ENCODE data around the gene USP22.
"Not testable (repeated sequence)": the region's sequence is repeated elsewhere in the genome, so short reads cannot be mapped to it uniquely, and the experiment has no call there.

DNA sequence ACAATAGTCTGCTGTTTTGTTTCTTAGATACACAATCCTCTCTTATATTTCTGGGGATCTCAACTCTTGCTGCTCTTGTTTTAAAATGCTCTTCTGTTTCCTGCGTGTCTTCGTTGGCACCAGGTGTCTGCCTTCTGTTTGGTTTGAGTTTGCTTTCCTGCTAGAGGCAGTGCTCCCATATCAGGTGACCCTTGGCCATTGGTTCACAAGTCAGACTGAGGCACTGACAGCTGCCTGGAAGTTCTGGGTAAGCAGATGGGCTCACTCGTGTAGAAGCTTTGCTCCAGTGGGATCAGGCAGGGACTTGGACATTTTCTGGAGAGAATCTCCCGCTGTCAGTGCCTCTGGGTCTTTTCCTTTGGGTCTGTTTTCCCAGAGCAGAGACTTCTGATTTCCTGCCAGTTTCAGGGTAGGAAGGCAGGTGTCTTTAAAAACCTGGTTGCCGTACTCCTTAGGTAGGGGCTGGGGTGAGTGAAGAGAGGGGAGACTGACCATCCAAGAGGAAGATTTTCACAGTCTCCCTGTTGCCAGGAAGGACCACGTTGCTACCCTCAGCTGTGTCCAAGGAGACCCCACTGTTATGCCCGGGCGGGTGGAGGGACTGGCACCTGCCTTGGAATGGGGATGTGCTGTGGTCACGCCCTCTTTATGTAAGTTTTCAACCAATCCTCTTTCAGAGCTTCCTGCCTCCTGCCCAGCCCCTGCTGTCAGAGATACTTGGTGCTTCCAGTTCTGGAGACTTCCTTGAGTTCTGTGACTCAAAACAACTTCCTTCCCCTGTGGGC lies 63.6 kb downstream of the USP22 start:
- not testable (repeated sequence) for TF ChIP-seq CTCF (conservative IDR thresholded peaks at IDR 0.05; ENCODE audit: low read depth, low read length); MAFK (IDR thresholded peaks at IDR 0.05; ENCODE audit: low read depth, low read length); POLR2A (IDR thresholded peaks at IDR 0.05; ENCODE audit: low read depth, low read length)
